Amniotic stem cell (primary cell): ENCODE measurements around the gene RBM39.
A peak's percentile ranks its signal among the peaks of the same experiment; 100 is the strongest.
"Not testable (repeated sequence)": the region's sequence is repeated elsewhere in the genome, so short reads cannot be mapped to it uniquely, and the experiment has no call there.

Experiments
- DNase-seq: peaks from one replicate; lab custom pipeline; 2025; lab: John Stamatoyannopoulos, UW

RBM39 gene

DNA sequence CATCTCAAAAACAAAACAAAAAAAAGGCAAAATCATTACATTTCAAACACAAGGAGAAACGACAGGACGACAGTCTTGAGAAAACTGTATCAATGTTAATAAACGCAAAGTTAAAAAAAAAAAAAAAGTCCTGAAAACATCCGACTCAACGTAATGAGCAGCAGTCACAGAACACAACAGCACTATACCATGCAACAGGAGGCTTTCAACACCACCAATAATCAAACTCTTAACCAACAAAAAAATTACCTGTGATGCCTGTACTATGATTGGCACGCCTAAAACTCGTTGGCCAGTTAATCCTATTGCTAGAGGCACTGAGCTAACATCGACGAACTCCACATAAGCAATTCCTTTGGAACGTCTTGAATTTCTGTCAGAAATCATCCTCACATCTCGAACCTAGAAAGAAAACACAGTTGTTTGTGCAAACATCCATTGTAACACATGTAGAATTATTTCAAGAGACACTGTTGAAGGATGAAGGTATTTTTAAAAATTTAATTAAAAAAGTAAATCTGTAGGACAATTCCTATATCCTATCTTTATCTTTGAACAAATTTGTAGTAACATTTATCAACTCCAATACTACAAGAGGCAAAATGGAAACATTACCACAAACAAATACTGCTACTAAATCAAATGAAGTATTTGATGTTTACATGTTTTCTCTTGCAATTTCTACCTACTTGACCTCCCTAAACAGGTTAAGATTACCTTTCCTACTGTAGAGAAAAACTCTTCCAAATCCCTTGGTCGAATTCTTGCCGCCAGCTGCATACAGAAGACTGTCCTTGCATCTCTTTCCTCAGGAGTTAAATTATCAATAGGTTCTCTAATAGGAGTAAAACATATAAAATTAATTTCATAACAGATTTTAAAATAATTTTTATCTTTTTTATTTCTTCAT lies 17.5 kb downstream of the RBM39 start:
- DNase-seq = no peak

DNA sequence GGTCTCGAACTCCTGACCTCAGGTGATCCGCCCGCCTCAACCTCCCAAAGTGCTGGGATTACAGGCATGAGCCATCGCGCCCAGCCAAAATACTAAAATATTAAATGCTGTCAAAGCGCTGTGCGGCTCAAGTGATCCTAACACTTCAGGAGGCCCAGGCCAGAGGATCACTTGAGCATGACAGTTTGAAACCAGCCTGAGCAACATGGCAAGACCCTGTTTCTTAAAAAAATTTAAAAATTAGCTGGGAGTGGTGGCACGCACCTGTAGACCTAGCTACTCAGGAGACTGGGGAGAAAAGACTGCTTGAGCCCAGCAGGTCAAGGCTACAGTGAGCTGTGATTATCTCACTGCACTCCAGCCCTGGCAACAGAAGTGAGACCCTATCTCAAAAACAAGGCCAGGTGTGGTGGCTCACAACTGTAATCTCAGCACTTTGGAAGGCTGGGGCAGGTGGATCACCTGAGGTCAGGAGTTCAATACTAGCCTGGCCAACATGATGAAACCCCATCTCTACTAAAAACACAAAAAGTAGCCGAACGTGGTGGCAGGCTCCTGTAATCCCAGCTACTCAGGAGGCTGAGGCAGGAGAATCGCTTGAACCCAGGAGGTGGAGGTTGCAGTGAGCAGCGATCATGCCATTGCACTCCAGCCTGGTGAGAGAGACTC lies 18.3 kb downstream of the RBM39 start:
- not testable (repeated sequence) for DNase-seq

DNA sequence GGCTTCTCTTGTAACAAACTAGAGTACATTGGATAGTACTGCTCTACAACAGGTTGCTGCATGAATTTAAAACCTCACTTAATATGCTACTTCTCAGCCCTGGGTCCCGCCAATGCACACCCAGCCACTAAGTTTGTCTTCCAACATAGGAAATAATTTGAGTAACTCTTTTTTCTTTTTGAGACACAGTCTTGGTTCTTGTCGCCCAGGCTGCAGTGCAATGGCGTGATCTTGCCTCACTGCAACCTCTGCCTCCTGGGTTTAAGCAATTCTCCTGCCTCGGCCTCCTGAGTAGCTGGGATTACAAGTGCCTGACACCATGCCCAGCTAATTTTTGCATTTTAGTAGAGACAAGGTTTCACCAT lies 18.8 kb downstream of the RBM39 start:
- DNase-seq = not testable (repeated sequence)

DNA sequence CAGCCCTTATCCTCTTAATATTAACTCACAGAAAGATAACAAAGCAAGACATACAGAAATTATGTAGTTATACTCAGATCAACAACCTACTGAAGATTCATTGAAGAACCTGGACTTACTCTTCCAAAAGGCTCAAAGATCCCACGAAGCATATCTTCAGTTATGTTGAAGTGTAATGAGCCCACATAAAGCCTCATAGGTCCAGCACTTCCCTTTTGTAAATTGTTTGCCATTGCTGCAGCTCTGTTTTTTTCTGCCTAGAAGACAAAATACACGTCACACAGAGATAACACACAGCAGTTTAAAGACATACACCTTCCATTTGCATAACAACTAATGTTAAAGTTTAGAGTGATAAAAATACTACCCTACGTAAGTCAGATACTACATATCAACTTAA lies 20.4 kb downstream of the RBM39 start:
- no peak for DNase-seq

DNA sequence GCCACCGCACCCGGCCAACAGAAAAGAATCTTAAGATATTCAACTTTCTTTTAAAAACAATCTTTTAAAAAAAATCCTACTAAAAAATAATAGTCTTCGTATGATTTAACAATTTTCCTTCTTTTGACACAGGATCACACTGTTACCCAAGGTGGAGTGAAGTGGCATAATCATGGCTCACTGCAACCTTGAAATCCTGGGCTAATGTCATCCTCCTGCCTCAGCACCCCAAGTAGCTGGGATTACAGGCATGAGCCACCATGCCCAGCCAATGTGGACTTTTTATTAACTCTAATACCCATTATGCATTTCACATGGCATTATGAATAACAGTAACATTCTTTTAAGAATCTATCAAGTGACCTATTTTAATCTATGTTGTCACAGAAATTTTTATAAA lies 20.8 kb downstream of the RBM39 start:
- DNase-seq = no peak

DNA sequence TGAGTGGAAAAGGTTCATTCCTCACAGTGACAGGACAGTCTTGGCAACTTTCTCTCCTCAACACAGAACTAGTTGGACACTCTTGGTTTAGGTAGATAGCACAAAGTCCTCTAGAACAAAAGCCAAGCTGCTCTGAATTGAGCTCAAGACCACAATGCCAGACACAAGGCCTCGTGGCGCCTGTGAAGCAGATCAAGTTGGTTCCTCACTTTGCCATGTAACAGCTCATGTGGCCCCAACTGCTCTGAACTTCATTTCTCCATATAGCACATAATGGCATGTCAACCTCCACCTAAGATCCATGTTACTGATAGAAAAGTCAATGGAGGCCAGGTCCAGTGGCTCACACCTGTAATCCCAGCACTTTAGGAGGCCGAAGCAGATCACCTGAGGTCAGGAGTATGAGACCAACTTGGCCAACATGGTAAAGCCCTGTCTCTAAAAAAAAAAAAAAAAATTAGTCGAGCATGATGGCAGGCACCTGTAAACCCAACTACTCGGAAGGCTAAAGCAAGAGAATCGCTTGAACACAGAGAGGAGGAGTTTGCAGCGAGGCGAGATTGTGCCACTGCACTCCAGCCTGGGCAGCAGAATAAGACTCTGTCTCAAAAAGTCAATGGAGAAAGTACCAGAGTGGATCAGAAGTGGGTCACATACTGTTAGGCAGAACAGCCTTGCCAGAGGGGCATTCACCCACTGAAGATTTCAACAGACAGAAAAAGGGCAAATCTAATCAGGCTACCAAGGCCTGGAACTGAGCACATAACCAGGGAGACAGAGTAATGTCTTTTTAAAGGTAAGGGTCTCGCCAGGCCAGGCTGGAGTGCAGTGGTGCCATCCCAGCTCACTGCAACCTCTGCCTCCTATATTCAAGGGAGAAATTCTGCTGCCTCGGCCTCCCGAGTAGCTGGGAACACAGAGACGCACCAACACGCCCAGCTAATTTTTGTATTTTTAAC lies 21.6 kb downstream of the RBM39 start:
- no peak for DNase-seq

DNA sequence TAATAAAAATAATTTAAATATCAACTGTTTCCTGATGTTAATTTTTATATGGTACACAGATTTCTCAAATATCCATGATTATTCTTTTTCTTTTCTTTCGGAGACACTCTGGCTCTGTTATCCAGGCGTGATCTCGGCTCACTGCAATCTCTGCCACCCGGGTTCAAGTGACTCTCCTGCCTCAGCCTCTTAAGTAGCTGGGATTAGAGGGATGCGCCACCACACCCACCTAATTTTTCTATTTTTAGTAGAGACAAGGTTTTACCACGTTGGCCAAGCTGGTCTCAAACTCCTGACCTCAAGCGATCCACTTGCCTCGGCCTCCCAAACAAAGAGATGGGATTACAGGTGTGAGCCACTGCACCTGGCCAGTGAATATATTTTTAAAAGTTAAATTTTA lies 22.3 kb downstream of the RBM39 start:
- DNase-seq = no peak

DNA sequence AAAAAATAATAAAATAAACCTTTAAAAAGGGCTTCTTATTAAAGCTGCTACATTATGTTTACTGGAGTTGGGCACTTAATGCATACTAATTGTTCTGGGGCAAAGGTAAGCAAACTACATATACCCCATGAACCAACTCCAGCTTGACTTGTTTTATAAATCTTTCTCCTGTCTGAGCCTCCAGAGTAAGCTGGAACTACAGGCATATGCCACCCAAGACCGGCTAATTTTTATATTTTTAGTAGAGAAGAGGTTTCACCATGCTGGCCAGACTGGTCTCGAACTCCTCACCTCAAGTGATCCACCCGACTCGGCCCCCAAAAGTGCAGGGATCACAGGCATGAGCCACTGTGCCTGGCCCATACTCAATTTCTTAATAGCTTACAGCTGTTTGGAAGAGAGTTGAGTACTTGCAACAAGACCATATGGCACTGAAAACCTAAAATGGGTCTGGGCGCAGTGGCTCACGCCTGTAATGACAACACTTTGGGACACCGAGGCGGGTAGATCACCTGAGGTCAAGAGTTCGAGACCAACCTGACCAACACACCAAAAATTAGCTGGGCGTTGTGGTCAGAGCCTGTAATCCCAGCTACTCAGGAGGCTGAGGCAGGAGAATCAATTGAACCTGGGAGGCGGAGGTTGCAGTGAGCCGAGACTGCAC lies 23.0 kb downstream of the RBM39 start:
- DNase-seq = no peak

DNA sequence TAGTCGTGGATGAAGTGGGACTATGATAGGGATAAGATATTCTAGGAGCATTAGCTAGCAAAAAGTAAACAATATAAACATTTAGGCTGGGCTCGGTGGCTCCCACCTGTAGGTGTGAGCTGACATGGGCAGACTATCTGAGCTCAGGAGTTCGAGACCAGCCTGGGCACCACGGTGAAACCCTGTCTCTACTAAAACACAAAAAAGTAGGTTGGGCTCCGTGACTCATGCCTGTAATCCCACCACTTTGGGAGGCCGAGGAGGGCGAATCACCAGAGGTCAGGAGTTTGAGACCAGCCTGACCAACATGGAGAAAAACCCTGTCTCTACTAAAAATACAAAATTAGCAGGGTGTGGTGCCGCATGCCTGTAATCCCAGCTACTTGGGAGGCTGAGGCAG lies 23.7 kb downstream of the RBM39 start:
- peak; percentile 8 for DNase-seq

DNA sequence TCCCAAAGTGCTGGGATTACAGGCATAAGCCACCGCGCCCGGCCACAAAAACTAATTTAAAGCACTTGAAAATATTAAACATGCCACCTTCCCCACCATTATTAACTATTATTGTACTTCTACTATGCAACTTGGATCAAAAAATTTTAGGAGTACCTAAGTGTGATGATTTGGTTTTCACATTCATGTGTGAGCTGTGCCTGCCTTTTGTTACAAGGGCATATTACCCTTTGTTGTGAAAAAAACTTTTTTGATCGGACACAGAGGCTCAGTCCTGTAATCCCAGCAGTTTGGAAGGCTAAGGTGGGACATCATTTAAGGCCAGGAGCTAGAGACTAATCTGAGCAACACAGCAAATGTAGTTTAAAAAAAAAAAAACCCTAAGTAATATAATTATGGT lies 25.7 kb downstream of the RBM39 start:
- no peak for DNase-seq

DNA sequence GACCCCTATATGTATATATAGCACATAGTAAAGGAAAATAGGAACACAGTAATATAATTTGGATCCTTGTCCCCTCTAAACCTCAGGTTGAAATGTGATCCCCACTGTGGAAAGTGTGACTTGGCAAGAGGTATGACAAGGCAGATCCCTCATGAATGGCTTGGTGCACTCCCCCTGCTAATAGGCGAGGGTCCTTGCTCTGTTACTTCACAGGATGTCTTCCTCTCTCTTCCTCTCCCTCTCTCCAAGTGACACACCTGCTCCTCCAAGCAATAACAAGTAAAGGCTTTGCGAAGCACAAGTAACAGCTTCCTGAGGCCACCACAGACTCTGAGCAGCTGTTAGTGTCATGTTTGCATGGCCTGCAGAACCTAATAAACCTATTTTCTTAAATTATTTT lies 26.4 kb downstream of the RBM39 start:
- DNase-seq = no peak

DNA sequence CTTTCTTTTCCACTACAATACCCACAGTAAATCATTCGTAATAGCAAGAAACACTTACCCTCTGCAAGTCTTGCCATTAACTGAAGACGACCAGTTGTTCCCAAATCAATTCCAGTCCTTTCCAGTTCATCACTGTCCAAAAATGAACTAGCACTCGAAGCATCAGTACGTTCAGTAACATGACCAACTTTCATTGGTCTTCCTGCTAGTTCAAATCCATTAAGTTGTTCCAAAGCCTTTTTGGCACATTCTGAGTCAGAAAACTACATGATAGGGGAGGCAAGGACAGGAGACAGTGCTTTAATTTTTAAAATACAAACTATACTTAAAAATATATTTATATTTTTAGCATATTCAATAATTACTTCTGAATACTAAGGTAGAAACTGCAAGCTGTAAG lies 27.9 kb downstream of the RBM39 start:
- DNase-seq = no peak

DNA sequence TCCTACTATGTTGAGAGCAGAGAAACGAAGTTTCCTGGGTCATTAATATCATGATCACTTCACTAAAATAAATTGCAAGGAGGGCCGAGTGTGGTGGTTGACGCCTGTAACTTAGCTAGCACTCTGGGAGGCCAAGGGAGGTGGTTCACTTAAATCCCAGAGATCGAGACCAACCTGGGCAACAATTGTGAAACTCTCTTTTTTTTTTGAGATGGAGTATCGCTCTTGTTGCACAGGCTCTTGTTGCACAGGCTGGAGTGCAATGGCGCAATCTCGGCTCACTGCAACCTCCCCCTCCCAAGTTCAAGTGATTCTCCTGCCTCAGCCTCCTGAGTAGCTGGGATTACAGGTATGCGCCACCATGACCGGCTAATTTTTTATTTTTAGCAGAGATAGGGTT lies 28.9 kb downstream of the RBM39 start:
- DNase-seq = not testable (repeated sequence)

DNA sequence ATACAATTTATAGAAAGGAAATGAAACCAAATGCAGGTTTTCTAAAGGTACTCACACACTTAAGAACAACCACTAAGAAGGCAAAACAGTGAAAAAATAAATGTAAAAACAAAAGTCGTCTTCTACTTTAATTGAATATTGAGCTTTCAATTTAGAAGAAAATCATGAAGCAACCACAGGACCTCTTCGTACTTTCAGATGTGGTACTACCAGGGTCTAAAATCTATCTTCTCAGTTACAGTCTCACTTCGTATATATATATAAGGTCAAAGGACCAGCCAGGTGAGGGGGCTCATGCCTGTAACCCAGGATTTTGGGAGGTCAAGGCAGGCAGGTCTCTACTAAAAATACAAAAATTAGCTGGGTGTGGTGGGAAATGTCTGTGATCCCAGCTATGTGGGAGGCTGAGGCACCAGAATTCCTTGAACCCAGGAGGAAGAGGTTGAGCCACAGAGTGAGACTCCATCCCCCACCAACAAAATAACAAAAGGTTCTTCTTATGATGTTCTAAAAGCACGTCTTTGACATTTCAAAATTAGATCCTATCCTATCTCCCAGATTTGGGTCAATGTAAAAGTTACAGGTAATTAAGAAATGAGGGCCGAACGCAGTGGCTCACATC lies 30.4 kb downstream of the RBM39 start:
- DNase-seq = no peak

DNA sequence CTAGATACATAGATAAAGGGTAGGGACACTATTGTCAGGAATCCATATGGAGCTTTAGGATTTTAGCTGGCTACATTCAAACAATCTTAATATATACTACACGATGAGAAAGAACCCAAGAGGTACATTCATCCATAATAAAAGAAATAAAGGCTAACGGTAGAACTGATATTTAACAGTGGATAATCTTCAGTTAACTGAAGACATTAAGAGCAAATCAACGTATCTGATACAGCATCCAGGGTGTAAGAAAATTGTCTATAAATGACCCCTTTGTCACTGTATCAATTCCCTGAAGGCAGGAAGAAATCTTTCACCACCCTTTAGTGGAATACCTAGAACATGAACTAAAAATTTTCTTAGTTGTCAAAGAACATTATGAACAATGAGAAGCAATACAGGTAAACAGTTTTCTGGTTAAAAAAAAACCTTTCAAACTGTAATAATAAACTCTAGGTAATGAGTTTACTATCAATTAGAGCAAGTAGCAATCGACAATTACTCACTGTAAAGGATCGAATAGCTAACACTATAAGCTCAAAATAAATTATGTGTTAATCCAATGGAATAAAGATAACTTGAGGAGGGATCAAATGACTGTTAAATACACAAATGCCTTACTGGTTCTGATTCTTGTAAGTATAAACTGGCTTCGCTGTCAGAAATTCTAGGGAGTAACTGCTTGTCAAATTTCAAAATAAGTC lies 31.0 kb downstream of the RBM39 start:
- DNase-seq = no peak

DNA sequence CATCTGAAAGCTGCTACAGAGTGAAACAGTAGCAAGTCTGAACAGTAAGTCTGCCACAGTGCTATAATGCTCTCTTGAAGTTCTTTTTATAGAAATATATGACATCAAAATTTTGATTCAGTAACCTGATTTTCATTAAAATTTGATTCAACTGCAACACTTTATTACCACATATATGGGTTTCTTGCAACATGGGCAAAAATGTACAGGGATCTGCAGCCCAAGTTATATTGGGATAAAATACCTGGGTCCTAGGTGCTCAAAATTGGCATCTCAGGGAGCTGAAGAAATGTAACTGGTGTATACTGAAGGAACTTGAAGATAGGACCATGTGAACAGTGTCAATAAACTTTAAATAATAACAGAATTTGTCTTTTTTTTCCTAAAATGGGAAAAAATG lies 32.0 kb downstream of the RBM39 start:
- no peak for DNase-seq

DNA sequence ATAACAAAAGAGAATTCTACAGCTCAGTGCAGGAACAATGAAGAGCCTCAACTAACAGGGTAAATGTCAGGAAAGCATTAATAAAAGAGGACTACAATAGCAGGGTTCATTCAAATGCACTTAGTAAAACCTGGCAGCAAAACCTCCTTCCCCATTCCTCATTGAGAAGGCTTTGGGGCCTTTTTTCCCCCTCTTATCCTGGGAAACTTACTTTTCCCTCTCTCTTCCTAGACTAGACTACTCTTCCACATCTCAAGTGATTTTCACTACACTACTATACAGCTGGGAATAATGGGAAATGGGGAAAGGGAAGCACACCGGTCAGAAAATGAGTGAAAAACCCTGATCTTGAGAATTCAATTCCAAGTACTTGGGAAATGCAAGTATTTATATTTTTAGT lies 32.8 kb downstream of the RBM39 start:
- DNase-seq = no peak

DNA sequence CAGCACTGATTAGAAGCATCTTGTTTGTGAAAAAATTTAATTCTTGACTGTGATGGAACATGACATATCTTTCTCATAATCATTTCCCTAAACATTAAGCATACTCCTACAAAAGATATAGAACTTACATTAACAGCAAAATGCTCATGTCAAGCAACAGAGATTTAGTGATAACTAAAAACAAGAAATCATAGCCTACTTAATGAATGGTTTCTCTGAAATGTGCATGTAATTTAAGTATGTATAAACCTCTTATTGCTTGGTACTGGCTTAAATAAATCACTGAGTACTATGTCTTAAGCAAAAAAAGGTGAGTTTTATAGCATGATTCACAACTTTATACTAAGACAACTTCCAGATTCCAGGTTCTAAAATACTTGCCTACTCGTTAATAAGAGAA lies 33.6 kb downstream of the RBM39 start:
- DNase-seq = no peak

DNA sequence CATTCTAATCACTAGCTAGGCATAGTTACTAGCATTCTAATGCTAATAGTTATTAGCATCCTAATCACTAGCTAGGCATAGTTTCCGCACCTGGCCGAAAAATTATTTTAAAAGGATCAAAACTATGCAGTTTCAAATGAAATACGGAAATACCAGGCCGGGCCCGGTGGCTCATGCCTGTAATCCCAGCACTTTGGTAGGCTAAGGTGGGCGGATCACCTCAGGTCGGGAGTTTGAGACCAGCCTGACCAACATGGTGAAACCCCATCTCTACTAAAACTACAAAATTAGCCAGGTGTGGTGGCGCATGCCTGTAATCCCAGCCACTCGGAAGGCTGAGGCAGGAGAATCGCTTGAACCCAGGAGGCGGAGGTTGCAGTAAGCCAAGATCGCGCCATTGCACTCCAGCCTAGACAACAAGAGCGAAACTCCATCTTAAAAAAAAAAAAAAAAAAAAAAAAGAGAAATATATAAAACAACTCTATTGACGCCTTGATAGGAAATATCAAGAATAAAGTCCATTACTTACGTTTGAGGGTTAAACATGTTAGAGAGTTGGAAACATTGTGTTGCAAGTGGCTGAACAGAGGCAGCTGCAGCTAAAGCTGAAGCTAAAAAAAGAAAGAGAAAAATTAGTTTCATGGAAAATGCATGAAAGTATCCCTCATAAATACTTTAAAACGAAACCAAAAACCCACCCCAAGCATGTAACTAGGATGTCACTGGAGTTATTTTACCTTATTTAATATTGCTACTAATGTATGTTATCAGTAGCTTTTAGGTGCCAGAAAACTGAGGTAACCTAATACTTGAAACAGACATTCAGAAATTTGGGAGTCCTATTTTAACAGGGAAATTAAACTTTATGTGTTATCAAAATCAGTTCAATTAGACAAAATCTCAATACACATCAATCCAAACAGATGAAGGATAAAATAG lies 35.2 kb downstream of the RBM39 start:
- not testable (repeated sequence) for DNase-seq

DNA sequence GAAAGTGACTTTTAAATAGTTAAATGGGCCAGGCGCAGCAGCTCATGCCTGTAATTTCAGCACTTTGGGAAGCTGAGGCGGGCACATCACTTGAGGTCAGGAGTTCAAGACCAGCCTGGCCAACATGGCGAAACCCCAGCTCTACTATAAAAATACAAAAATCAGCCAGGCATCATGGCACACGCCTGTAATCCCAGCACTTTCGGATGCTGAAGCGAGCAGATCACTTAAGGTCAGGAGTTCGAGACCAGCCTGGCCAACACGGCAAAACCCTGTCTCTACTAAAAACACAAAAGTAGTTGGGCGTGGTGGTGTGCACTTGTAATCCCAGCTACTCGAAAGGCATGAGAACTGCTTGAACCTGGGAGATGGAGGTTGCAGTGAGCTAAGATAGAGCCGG lies 36.2 kb downstream of the RBM39 start:
- DNase-seq = not testable (repeated sequence)
